ENCODE results near the gene JAKMIP3. TPM values are rescaled to one million over a fixed set of nuclear protein-coding genes. Genes with fewer than 3 reads are reported as not detected.

The JAKMIP3 gene
- polyA plus RNA-seq, 3 donors, result 0.15 to 0.45 (median 0.31) TPM

DNA sequence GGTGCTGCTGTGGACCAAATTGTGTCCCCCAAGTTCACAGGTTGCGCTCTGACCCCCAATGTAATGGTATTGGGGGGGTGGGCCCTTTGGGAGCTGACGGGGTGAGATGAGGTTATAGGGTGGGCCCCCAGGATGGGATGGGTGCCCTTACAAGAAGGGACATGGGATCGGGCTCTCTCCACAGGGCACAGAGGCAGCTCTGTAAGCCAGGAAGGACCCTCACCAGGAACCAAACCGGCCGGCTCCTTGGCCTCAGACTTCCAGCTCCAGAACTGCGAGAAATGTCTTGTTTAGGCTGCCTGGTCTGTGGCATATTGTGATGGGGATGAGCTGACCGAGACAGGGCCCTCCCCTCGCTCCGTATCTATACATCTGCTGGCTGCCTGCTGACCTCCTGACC, 25.7 kb upstream of the JAKMIP3 start:
- H3K27ac ChIP-seq (ENCODE audit: low read depth, low read length), result no peak overlapping the region
- 67 to 73% (median 71%) methylated on average over 9 of the region's 9 CpGs for WGBS, 3 donors

DNA sequence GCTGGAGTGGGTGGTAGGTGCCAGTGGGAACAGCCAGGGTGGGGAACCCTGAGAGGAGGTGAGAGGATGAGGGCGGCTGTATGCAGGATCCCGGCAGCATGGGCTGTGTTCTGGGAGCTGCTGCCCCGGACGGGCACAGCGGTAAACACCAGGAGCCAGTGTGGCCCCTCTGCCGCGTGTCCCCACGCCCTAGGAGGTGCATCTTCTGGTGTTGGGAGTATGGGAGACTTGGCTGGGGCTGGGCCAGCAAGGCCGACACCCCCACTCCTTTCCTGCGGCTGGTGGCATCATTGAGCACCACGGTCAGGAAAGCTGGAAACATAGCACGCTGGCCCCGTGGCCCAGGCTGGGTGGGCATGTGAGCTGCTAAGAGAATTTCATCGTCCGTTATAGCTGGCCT, 24.4 kb upstream of the JAKMIP3 start:
- H3K27ac ChIP-seq (ENCODE audit: low read depth, low read length), result no peak overlapping the region
- WGBS, 3 donors, result 88 to 92% (median 92%) methylated on average over 15 of the region's 15 CpGs

DNA sequence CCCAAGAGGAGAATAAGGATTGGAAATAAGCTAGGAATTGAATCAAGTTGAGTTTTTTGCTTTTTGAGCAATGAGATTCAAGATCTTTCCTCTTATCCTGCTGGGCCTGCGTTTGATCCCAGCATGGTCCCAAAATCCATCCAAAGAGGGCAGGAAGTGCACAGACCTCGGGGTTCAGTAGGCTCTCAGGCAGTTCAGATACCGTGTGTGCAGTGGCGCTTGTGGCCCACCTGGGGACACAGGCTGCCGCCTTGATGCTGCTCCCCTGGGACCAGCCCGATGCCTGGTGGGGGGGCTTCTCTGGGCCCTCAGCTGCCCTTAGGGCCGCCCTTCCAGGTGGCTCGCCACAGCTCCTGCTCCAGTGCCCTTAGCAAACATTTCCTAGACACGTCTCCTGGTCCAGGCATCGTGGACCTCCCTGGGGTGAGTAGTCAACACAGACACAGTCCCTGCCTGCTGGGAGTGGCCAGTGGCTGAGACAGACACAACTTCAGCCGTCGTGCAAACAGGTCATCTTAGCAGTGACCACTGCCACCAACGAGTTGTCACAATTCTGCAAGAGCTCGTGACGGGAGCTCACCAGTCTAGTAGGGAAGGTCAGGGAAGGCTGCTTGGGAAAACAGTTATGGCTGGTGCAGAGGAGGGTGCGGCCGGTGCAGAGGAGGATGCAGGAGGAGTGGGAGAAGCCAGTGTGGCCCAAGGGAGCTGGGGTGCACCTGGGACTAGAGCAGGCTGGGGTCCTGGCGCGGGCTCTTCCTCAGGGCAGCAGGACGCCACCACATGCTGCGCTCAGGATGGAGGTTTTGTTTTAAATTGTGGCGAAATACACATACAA, 21.7 kb upstream of the JAKMIP3 start:
- H3K27ac ChIP-seq (ENCODE audit: low read depth, low read length), result no peak overlapping the region
- 53 to 61% (median 55%) methylated on average over 22 of the region's 22 CpGs for WGBS, 3 donors

DNA sequence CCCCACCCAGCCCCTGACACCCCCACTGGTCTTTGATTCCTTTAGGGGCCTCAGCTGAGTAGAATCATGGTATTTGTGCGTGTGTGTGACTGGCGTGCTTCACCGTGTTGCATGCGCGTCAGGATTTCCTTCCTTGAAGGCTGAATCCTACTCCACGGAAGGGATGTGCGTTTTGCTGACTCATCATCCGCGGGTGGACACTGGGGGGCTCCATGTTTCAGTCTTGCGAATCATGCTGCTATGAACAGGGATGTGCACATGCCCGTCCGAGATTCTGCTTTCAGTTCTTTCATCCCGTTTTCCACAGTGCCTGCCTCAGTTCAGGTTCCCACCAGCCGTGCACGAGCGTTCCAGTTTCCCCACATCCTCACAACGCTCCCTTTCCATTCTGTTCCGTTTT, 20.9 kb upstream of the JAKMIP3 start:
- 77 to 78% (median 77%) methylated on average over 18 of the region's 18 CpGs for WGBS, 3 donors
- H3K27ac ChIP-seq (ENCODE audit: low read depth, low read length), result no peak overlapping the region

DNA sequence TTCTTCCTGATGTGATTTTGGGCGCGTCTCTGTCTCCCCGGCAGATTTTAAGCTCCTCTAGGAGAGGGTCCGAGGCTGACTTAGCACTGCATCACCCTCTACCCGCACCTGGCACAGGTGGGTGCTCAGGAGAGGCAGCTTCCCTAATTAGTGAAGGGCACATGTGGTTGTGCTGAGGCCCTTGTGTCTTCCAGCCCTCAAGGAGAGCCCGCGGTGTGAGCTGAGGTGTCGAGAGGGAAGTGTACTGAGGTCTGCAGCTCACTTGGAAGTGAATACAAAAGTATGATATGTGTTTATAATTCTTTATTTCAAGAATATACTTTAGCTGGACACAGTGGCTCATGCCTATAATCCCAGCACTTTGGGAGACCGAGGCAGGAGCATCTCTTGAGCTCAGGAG, 20.4 kb upstream of the JAKMIP3 start:
- 85 to 90% (median 87%) methylated on average over 9 of the region's 9 CpGs for WGBS, 3 donors
- no peak overlapping the region for H3K27ac ChIP-seq (ENCODE audit: low read depth, low read length)

DNA sequence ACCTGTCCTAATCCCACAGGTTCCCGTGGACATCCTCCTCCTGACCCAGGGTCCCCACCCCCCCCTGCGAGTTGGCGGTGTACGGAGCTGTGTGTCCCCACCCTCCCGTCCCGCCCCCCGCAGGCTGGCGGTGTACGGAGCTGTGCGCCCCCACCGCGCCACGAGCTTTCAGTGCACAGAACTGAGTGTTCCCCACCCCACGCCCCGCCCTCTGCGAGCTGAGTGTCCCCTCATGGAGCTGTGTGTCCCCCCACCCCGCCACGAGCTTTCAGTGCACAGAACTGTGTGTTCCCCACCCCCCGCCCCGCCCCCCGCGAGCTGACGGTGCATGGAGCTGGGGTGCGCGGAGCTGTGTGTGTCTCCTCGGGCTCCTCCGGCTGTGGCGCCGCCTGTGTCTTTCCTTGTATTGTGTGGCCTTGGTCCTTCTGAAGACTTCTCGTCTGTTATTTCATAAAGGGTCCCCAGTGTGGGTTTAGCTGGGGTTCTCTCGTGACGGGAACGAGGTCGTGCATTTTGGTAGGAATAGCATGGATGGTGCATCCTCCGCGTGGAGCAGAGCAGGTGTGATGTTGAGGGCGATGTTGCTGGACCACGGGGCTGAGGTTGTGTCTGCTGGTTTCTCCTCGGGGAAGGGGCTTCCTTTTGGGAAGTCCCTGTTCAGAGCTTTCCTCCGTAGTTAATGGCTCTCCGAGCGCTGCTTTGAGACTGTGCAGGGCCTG, 18.0 kb upstream of the JAKMIP3 start:
- 81 to 82% (median 81%) methylated on average over 42 of the region's 42 CpGs for WGBS, 3 donors
- no peak overlapping the region for H3K27ac ChIP-seq (ENCODE audit: low read depth, low read length)

DNA sequence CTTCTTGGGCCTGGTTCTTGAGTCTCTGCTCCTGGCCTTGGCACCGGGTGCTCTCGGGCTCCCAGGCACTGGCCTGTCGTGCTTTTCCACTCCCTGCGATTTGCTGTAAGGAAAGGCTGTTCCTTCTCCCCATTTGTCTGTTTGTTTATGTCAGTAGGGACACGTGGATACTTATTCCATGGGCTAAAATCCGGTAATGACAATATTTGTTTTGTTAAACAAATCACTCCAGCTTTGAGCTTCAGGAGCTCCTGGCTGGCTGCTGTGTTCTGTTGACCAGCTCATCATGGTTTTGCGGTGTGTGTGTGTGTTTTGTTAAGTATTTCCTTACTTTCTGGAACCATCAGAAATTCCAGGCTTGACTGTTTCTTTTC, 17.5 kb upstream of the JAKMIP3 start:
- 29 to 71% (median 57%) methylated on average over 7 of the region's 7 CpGs for WGBS, 3 donors
- H3K27ac ChIP-seq (ENCODE audit: low read depth, low read length), result no peak overlapping the region

DNA sequence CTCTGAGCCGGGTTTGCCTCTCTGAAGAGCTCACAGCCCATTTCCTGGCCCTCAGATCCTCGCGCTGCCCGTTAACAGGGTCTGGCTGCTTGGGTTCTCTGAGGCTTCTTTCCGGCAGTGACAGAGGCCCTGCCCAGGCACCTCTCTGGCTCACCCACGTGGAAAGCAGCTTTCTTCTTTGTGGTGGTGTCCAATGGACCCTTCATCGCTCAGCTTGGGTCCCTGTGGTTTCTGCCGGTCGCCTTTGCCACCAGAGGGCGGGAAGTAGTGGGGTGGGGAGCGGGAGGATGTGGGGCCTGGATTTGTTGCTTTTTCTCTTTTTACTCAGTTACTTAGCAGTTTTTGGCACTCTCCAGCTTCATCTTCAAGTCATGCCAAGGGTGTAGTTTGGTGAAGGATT, 15.6 kb upstream of the JAKMIP3 start:
- H3K27ac ChIP-seq (ENCODE audit: low read depth, low read length), result no peak overlapping the region
- 75 to 78% (median 77%) methylated on average over 11 of the region's 11 CpGs for WGBS, 3 donors

DNA sequence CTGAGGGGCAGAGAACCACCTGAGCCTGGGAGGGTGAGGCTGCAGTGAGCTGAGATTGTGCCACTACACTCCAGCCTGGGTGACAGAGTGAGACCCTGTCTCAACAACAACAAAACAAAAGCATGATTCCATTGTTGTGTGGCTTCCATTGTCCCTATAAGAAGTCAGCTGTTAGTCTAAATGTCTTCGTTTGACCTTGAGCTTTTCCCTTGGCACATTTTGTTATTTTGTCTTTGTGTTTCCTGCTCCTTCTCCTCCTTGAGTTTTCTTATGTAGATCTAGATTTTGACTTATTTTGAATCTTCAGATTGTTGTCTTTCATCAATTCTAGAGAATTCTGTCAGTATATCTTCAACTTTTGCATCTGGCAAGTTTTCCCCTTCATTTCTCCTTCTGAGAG, 13.6 kb upstream of the JAKMIP3 start:
- 88 to 100% (median 98%) methylated on average over 1 of the region's 1 CpG for WGBS, 3 donors
- no peak overlapping the region for H3K27ac ChIP-seq (ENCODE audit: low read depth, low read length)

DNA sequence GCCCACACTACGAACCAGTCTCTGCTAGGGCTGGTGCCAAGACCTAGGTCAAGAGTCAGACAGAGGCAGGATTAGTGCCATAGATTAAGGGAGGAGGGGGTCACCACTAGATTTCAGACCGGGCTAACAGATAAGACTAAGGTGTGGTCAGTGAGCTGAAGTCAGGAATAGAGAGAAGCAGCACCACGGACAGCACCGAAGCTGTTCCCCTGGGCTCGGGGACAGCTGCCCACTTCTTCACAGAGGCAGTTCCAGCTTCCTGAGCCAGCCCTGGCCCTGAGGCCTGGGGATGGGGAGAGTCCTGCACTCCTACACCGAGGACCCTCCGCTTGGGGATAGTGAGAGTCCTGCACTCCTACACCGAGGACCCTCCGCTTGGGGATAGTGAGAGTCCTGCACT, 11.2 kb upstream of the JAKMIP3 start:
- 49 to 64% (median 52%) methylated on average over 9 of the region's 9 CpGs for WGBS, 3 donors
- no peak overlapping the region for H3K27ac ChIP-seq (ENCODE audit: low read depth, low read length)

DNA sequence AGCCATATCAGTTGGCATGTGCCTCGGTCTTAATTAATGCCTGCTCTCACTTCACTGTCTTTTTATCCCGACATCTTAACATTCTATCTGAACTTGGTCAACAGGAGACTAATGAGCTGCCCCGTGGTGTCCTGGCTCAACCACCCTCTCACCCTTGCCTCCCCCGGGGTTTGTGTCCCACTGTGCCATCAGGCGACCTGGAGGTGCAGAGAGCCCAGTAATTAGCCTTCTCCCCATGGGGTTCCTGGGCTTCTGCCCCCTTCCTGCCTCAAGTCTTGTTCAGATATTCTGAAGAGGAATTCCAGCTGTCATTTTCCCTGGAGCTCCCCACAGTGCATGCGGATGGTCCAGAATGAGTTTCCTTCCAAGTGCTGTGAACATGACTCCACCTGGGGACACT, 10.1 kb upstream of the JAKMIP3 start:
- WGBS, 3 donors, result 71 to 78% (median 74%) methylated on average over 6 of the region's 6 CpGs

DNA sequence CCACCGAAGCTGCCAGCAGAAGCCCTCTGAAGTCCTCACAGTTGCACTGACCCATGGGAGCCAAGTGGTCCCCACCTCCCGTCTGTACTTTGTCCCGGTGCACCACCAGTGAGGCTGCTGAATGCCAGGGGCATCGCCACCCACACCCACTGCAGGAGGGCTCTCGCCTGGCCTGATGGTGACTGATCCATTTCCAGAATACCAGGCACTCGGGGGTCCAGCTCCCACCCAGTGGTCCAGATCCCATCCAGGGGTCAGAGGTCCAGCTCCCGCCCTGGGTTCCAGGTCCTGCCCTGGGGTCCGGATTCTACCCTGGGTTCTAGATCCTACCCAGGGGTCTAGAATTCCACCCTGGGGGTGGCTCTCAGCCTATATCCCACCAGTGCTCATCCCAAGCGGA, 9.1 kb upstream of the JAKMIP3 start:
- H3K27ac ChIP-seq (ENCODE audit: low read depth, low read length), result no peak overlapping the region
- WGBS, 3 donors, result 87 to 91% (median 88%) methylated on average over 9 of the region's 9 CpGs

More for the DNA sequence above, 10.1 kb upstream of the JAKMIP3 start:
- no peak overlapping the region for H3K27ac ChIP-seq (ENCODE audit: low read depth, low read length)

DNA sequence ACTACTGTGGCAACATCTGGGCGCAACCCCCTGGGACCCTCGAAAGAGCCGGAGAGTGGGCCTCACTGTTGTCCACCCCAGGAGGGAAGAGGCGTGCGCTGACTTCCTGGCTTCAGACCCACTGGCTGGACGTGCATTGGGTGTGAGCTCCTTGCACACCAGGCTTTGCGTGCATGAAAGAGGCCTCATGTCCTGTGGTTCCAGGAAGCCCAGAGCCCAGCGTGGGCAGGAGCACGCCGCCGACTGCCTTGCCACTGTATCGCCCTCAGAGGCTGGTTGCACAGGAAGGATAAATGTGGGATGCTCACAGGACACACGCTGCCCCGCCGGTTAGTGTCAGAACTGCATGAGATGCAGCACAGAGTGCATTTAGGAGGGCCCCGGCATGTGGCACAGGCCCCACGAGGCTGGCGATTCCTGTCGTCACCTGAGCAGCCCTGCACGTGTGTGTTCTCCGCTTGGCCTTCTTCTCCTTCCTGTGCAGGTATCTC, 8.5 kb upstream of the JAKMIP3 start:
- H3K27ac ChIP-seq (ENCODE audit: low read depth, low read length), result no peak overlapping the region
- 84 to 90% (median 89%) methylated on average over 21 of the region's 21 CpGs for WGBS, 3 donors

DNA sequence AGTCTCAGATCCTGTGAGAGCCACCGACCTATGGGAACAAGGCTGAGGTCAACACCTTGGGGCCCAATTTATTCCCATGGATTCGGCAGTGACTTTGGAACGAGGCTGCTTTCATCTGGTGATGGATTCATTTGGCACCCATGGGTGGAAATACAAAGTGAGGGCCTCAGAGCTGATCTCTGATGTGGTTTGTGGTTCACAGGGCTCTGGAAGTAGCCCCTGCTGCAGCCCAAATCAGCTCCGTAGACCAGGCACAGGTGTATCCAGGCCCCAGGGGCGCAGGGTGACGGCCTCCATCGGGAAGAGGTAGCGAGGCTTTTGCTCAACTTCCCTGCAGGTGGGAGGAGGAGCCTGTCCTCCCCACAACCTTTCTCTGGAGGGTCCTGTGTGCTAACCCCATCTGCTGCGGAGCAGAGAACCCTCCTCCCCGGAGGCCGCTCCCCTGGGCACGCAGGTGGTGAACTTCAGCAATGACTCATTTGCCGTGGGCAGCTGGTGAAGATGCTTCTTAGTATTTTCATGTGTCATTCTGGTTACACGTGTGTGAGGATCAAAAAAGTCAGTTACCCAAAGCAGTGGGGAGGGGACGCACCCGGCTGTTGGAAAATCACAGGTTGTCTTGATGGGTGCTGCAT, 7.5 kb upstream of the JAKMIP3 start:
- WGBS, 3 donors, result 82 to 88% (median 83%) methylated on average over 16 of the region's 16 CpGs
- no peak overlapping the region for H3K27ac ChIP-seq (ENCODE audit: low read depth, low read length)

DNA sequence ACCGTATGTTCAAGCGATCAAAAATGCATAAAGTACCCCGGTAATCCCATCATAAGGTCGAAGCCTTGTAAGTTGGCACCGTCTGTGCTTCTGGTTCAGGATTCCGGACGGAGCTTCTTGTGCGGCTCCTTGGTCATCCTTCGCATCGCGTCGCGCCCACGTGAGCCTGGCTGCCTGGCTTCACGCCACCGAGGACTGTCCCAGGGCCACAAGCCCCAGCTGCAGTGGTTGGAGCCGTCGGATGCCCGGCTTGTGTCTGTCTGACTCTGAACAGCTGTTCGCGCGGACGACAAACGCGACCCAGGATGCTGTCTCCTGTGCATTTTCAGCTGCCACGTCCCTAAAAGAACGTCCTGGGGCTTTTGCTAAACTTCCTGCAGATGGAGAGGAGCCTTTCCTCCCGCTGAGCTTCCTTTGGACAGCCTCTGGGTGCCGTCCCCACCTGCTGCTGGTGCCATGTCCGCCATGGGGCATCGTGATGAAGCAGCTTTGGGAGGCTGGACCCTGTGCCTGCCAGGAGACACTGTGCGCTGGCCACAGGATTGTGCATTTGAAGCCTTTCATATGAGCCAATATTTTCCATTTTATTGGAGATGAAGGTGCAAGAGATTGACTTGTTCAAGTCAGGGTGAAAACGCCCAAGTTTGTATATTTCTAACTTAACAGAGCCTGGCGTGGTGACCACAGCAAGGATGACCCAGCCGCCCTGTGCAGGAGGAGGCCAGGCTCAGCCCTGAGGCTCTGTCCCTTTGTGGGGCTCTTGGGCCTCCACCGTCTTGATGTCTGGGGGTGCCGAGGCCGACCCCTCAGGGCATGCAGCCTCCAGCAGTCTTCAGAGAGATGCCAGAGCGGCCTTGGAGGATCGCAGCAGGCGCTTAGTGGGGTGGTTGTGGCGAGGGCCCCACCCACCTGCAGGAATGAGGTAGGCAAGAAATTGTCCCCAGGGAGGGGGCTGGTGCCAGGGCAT, 6.7 kb upstream of the JAKMIP3 start:
- 84 to 86% (median 85%) methylated on average over 42 of the region's 42 CpGs for WGBS, 3 donors
- H3K27ac ChIP-seq (ENCODE audit: low read depth, low read length), result no peak overlapping the region

DNA sequence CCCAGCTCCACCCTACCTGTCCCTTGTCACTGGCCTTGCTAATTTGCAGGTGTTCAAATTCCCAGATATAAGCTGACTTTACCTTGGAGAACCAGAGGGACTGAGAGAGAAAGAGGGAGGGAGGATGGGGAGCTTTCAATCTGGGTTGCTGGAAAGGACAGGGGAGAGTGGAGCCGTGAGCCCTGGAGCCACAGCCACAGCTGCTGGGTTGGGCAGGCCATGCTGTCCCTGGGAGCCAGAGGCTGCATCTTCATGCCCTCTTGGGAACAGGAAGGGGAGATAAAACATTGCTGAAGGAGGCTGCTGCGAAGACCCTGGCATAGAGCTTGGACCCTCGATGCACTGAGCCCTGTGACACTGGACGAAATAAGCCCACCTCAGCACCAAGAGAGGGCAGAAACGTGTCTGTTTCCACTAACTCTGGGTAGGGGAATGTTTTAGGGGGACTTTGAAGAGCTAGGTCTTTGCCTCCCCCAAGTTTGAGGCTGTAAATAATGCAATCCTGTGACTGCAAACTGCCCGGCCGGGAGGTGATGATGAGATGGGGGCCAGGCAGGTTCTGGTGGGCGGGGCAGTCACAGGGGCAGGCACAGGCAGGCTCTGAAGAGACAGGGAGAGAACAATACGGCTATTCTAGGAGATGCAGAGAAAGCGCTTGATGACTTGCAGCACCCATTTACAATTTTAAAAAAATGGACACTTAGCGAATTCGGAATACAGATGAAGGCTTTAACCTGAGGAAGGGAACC, 5.8 kb upstream of the JAKMIP3 start:
- H3K27ac ChIP-seq (ENCODE audit: low read depth, low read length), result no peak overlapping the region
- 53 to 57% (median 55%) methylated on average over 12 of the region's 12 CpGs for WGBS, 3 donors

DNA sequence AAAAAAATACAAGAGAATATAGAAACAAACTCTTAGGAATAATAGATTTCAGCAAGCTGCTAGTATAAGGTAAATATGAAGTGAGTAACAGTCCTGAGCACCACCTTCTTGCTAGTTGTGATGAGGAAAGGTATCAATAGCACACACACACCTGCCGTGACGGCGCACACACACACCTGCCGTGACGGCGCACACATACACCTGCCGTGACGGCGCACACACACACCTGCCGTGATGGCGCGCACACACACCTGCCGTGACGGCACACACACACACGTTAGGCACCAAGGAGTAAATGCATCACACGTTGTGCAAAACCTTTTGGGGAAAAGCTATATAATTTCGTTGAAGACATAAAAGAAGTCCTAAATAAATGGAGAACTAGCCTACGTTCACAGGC, 4.7 kb upstream of the JAKMIP3 start:
- WGBS, 3 donors, result 92 to 95% (median 94%) methylated on average over 18 of the region's 18 CpGs
- H3K27ac ChIP-seq (ENCODE audit: low read depth, low read length), result no peak overlapping the region

DNA sequence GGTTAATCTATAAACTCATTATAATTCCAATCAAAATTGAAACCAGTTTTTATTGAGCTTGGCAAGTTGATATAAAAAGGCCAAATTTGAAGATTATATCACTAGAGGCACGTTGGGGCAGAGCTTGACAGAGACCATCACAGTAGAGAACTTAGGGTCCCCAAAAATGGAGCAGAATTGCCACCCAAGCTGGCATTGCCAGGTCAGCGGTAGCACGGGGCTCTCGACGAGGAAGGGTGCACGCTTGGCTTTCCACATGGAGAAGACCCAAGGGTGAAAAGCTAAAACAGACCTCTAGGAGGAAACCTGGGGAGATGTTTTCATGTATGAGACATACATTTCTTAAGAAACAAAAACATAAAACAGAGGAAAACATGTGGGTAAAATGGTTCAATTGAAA, 4.3 kb upstream of the JAKMIP3 start:
- no peak overlapping the region for H3K27ac ChIP-seq (ENCODE audit: low read depth, low read length)
- 82 to 90% (median 90%) methylated on average over 6 of the region's 6 CpGs for WGBS, 3 donors
